NCI-H2171 (cell line): ENCODE measurements around the gene RPRD1B.
A peak's percentile ranks its signal among the peaks of the same experiment; 100 is the strongest.
"Not testable (repeated sequence)": the region's sequence is repeated elsewhere in the genome, so short reads cannot be mapped to it uniquely, and the experiment has no call there.

Experiments used
- DNase-seq: peaks from one replicate; lab custom pipeline; 2025; lab: John Stamatoyannopoulos, UW

RPRD1B gene

DNA sequence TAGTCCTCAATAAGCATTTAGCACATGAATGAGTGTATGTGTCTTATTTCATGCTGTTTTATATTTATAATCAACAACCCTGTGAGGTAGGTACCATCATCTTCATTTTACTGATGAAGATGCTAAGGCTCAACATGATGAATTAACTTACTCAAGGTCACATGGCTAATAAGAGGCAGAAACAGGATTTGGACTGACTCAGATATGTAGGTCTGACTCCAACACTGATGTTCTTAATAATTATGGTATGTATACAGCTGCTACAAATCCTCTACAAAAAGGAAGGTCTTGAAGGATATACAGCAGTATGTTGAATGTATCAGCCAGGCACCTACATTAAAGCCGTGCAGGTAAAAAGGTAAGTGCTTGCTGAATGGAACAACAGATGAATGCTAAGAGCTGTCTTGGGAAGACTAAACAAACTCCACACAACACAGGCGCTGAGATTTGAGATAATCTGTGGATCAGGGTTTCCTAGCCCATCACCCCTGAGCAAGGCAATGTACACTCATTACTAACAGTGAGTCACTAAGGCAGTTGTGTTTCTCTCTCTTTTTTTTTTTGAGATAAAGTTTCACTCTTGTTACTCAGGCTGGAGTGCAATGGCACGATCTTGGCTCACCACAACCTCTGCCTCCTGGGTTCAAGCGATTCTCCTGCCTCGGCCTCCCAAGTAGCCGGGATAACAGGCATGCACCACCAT is 32.2 kb upstream of the RPRD1B start:
- no peak for DNase-seq

DNA sequence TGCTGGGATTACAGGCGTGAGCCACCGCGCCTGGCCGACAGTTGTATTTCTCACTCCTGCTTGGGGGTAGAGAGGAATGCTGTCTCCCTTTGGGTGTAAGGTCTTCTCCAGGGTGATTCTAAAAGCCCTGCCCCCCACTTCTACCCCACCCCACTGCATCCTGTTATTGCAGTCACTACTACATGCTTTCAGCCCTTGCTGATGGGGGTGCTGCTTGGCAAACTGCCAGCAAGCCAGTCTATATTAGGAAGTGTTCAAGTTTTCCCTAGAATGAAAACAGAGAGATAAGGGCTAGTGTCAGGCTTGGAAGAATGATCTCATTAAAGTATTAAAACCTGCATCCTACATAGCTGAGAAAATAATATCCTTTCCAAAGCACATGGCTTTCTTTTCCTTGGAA is 31.6 kb upstream of the RPRD1B start:
- DNase-seq = no peak

DNA sequence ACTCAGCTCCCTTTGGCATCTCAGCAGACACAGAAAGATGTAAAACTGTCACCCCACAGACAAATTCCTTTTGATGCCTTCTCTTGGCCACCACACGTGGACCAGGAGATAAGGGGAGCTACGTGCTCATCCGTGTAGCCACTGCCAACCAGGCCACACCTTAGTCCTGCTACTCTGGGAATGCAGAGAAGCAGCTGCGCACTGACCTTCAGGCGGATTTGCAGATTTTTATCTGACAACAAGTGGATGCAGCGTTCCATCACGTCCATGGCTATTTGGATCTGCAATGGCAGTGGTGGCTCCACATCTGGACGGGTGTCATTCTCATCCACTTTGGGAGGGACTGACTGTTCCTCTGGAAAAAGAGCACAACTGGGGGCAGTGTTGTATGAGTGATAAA is 31.1 kb upstream of the RPRD1B start:
- DNase-seq = no peak

DNA sequence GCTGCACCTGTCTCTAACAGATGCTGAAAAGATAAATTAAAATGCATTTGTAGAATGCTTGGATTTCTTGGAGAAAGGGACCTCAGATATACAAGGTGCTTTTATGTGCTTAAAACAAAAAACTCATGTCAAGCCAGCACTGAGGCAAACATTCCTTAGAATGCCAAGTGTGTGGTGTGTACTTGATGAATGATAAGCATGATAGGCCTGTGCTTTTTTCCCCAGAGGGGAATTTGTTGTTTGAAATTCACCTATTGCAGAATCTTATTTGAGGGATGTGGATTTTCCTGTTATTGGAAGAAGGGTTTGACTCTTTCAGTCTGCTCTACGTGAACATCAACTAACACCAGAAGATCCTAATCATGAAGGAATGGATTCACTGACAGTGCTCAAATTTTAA is 29.1 kb upstream of the RPRD1B start:
- DNase-seq = no peak

DNA sequence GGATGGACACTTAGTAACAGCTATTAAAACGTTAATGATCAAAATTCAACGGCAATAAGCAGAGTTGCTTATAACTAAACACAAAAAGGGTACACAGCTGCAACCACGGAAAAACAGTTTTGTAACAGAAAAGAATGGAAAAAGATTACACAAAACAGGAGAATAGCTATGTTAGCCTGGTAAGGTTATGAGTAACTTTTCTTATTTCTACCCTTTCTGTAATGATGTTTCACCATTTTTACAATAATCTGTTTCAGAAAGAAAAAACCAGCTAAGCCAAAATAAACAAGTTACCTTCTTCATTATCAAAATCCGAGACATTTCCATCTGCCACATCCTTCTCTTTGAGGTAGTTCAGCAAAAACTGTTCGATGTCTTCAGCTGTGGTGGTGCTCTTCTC is 27.6 kb upstream of the RPRD1B start:
- DNase-seq = no peak

DNA sequence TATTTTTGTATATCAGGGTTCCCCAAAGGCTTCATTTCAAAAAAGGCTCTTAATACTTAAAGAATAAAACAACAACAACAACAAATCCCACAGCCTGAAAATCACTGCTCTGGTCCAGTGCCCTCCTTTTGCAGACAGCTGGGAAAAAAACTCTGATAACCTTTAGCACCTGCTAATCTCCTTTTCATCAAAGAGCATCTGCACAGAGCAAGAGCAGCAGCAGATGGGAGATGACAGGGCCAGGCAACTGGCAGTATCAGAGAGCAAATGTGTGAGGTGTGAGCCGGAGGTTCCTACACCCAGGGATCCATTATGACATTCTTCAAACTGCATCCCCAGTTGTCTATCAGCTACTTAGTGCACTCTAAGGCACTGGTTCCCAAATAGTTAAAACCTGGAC is 26.0 kb upstream of the RPRD1B start:
- DNase-seq = peak; percentile 89

DNA sequence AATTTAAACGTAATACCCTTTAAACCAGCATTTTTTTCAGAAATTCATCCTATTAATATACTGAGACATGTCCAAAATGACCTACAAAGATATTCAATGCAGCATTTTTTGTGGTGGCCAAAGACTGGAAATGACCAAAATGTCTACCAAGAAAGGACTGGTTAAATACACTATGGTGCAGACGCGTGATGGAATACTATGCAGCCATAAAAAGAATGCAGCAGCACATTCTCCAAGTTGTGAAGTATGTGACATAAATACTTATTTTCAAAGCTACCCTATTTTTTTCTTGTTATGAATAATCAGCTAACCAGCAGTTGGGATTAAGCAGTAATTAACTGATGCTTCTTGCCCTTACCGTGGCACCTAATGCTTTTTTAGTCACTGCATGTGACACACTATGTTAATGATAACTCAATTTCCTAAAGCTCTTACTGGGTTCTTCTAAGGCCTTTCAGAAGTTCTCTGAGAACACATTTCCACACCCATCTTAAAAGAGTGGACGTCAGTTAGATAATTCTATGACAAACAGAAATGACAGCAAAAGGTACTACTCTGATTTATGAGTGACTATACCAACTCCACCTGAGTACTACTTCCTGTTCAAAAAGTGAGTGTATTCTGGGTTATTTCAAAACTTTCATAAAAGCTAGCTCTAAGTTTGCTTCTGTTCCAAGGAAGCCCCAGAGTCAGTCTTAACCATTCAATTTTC is 25.2 kb upstream of the RPRD1B start:
- no peak for DNase-seq

DNA sequence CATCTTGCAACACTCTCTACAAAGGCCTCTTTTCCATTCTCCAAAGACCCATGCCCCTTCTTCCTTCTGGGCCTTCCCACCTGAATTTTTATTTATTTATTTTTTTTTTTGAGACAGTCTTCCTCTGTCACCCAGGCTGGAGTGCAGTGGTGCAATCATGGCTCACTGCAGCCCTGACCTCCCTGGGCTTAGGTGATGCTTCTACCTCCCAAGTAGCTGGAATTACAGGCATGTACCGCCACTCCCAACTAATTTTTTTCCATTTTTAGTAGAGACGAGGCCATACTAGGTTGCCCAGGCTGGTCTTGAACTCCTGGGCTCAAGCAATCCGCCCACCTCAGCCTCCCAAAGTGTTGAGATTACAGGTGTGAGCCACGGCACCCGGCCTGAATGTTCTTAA is 24.1 kb upstream of the RPRD1B start:
- not testable (repeated sequence) for DNase-seq

DNA sequence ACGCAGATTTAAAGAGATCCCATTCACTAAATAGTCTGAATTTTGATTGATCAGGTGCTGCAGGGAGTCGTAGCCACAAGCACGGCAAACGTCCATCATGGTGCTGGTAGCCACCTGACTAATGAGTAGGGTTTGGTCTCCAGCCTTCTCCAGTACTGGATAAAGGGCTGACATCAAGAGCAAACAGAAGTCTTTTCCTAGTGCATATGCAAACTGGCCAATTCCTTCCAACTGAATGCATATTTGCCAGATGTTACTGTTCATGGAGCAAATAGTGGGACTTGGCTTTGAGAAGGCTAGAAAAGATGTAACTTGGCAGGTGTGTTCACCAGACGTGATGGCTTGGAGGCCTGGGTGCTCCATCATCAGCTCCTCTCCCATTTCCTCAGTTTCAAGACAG is 21.9 kb upstream of the RPRD1B start:
- DNase-seq = no peak

DNA sequence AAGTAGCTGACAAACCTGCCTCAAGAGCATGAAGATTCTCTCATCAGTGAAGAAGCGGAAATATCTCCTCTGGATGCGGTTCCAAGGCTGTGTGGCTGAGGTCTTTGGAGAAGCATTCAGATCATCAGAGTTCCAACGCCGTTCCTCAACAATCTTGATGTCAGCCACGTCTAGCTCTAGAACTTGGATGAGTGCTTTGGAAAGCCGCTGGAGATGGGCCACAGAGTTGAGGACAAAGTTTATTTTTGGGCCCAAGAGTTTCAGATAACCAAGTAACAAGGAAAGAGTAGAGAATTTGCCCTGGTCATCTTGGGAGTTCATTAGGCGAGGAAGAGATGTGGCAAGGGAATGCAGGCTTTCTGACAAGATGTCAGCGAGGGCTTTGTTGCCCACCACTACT is 21.2 kb upstream of the RPRD1B start:
- DNase-seq = no peak

DNA sequence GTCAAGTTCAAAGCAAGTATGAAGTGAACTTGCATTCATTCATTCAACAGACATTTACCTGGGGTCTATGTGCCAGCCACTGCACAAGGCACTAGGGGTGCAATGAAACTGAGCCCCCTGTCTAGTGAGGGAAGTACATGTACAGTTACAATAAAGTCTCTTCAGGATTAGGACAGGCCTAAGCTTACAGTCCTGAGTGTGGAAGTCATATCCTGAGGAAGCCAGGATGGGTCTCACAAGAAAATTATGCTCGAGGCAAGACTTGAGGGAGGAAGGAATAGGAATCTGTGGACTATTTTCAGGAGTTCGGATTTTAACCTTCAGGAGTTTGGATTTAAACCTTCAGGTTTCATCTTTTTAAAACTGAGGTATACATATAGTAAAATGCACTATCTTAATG is 19.7 kb upstream of the RPRD1B start:
- DNase-seq = no peak

DNA sequence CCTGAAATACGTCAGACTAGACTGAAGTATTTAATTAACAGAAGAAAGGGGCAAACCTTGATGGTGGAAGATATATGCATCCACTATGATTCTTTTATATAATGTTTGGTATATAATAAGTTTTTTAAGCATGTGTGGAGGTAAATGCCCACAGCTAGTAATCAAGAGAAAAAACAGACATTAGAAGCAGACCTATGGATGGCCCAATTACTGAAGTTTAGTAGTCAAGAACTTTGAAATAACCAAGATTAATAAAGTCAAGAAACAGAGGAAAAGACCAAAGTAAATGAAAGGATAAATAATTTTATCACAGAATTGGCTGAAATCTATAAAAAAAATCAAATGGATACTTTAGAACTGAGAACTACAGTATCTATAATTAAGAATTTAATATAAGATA is 15.6 kb upstream of the RPRD1B start:
- DNase-seq = no peak

DNA sequence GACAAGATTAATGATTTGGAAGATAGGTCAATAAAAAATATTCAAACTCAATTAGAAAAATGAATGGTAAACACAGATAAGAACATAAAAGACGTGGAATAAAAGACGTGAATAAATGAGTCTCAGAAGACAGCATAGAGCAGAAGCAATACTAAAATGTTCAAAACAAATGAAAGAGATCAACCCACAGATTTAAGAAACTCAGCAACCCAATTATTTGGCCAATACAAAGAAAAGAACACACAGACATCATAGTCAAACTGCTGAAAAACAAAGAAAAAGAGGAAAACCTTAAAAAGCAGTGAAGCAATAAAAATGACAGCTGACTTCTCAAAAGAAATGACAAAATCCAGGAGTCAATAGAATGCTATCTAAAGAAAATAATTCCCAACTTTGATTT is 15.2 kb upstream of the RPRD1B start:
- DNase-seq = no peak

- DNase-seq = no peak
Measured at GRCh38 chr20:38021087-38021772, 12.3 kb upstream of the RPRD1B start.

- DNase-seq = peak; percentile 47
Measured at GRCh38 chr20:38023181-38024001, 10.2 kb upstream of the RPRD1B start.

GRCh38 chr20:38024496-38024895 is 9.1 kb upstream of the RPRD1B start:
- no peak for DNase-seq

GRCh38 chr20:38029453-38029852 is 4.1 kb upstream of the RPRD1B start:
- no peak for DNase-seq

GRCh38 chr20:38031957-38032356 is 1.6 kb upstream of the RPRD1B start:
- DNase-seq = no peak

DNA sequence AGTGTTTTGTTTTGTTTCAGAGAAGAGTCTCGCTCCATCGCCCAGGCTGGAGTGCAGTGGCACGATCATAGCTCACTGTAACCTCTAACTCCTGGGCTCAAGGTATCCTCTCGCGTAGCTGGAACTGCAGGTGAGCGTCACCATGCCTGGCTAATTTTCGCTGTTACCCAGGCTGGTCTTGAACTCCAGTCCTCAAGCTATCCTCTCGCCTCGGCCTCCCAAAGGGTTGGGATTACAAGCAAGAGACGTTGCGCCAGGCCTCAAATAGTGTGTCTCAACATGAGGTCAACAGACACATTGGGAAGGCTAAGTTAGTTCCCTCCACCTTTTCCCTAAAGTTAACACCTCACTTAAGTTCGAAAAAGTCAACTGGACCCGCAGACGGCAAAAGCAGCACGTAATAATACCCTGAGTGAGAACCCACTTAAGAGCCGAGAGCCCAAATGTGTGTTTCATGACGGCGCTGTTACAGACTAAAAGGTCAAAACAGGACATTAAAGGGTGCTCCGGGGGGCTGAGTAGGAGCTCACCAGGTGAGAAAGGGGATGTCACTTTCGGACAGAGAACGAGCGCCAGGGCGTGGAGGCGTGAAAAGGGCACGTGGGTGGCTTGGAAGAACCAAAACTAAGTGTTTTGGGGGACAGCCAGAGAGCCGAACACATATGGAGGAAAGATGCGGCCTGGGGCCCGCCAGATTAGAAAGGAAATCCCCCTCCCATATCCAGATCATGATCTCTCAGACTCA is 789 bp upstream of the RPRD1B start:
- peak; percentile 48 for DNase-seq

DNA sequence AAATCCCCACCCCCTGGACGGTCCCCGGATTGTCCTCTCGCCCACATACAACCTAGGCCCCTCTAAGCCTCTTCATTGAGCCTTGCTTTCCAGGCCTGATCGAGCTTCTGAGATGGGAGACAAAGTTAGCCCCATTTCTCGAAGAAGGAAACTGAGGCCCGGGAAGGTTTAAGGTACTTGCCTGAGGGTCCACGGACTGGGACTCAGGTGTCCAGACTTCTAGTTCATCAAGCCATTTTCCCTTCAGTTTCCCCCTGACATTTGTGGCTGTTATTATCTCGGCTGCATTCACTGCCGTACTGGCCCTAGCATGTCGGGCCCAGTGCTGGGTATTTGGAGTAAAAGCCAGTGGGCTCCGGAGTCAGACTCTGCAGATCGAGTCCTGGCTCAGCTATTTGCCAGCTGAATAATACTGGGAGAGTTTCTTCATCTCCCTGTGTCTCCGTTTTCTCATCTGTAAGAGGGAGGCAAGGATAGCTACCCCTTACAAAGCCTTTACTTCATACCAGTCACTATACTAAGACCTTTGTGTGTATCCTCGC is 633 bp downstream of the RPRD1B start:
- no peak for DNase-seq

GRCh38 chr20:38034961-38035360 is 1.4 kb downstream of the RPRD1B start:
- DNase-seq = no peak
